ENCODE results near the gene PICK1. TPM values are rescaled to one million over a fixed set of nuclear protein-coding genes. Genes with fewer than 3 reads are reported as not detected.

Gene PICK1
- total RNA-seq, result 4.9 and 5.1 TPM in 2 replicates

GRCh38 chr22:38056969-38057891 lies at the start of gene PICK1:
PICK1 (plus strand) TSS chr22:38057404; CDS start chr22:38057810, 406 bp downstream.

GRCh38 chr22:38083931-38084631 lies 26.9 kb downstream of the PICK1 start, which contains the start of gene SLC16A8:
SLC16A8 (minus strand) TSS chr22:38084184; CDS start chr22:38082873, 1,311 bp downstream.

DNA sequence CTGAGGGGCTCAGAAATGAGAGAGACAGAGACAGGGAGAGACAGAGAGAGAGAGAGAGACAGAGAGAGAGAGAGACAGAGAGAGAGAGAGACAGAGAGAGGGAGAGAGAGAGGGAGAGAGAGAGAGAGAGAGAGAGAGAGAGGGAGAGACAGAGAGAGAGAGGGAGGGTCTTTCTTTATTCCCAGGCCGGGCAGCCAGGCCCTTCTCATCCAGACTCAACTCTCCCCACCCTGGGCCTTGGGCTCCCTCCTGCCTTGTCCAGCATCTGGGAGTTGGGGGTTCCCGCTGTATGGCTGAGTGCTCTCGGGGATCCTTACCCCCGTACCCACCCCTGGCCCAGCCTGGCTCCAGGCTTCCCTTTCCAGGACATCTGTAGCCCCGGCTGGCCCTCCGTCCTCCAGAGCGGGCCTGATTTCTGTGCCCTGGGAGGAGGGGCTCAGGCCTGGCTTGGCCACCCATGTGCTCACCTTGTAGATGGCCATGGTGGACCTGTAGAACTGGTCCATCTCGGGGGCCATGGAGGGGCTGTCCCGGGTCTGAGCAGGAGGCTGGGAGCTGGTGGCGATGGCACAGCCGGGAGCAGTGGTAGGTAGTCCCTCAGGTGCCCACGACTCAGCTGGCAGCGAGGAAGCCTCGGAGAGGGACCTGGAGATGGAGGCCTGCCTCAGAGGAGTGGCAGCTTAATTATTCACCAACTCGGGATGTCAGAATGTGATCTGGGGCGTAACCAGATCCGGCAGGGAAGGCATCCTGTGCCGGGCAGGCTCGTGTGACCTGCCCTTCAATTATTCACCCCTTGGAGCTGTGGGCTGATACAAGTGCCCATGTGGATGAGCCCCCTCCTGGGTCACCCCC lies 53.0 kb downstream of the PICK1 start, which contains the start of gene BAIAP2L2:
Gene BAIAP2L2 (minus strand): TSS at position 677 of the 855 bp plus-strand sequence. CDS start 159 bp downstream, at position 518.

Other genes with a start within 250 kb of the PICK1 start
- 34.2 and 45.0 TPM in 2 replicates for gene GCAT, start 249.5 kb upstream of the PICK1 start, total RNA-seq
- gene GALR3, start 234.0 kb upstream of the PICK1 start, total RNA-seq, result not detected in 2 replicates
- 28.7 and 37.1 TPM in 2 replicates for gene ANKRD54, start 213.1 kb upstream of the PICK1 start, total RNA-seq
- 356 and 358 TPM in 2 replicates for gene EIF3L, start 208.0 kb upstream of the PICK1 start, total RNA-seq
- gene MICALL1, start 151.1 kb upstream of the PICK1 start, total RNA-seq, result 34.5 and 65.7 TPM in 2 replicates
- 0.37 and 0.98 TPM in 2 replicates for gene C22orf23, start 103.8 kb upstream of the PICK1 start, total RNA-seq
- gene POLR2F, start 103.7 kb upstream of the PICK1 start, total RNA-seq, result 34.8 and 49.6 TPM in 2 replicates
- gene SOX10, start 72.8 kb upstream of the PICK1 start, total RNA-seq, result not detected in 2 replicates
- gene SLC16A8, start 26.8 kb downstream of the PICK1 start, total RNA-seq, result not detected in 2 replicates
- gene BAIAP2L2, start 53.3 kb downstream of the PICK1 start, total RNA-seq, result 4.1 and 6.2 TPM in 2 replicates
- 12.5 and 14.1 TPM in 2 replicates for gene PLA2G6, start 124.4 kb downstream of the PICK1 start, total RNA-seq
- gene MAFF, start 144.6 kb downstream of the PICK1 start, total RNA-seq, result 15.1 and 31.3 TPM in 2 replicates
- 21.3 and 28.7 TPM in 2 replicates for gene TMEM184B, start 215.6 kb downstream of the PICK1 start, total RNA-seq

Data from subcutaneous preadipocyte (primary cell).